Cortex of kidney (tissue), 1 donor: Measurements from ENCODE around the gene FADD.
"Not testable (repeated sequence)": the region's sequence is repeated elsewhere in the genome, so short reads cannot be mapped to it uniquely, and the experiment has no call there.

ENCODE experiments used
- DNase-seq: peaks from one replicate; lab custom pipeline; 2025; lab: John Stamatoyannopoulos, UW

FADD gene

GRCh38 chr11:70205049-70205725 lies 2.1 kb downstream of the FADD start:
- no peak for DNase-seq

- no peak for DNase-seq
Observed at GRCh38 chr11:70205766-70206165, 2.7 kb downstream of the FADD start.

GRCh38 chr11:70206226-70206981 lies 3.3 kb downstream of the FADD start:
- no peak for DNase-seq

- no peak for DNase-seq
Observed at GRCh38 chr11:70206982-70207376, 3.9 kb downstream of the FADD start.

GRCh38 chr11:70207531-70208131 lies 4.5 kb downstream of the FADD start:
- no peak for DNase-seq

- no peak for DNase-seq
Observed at GRCh38 chr11:70209391-70209912, 6.4 kb downstream of the FADD start.

- DNase-seq = no peak
Observed at GRCh38 chr11:70210051-70210501, 7.0 kb downstream of the FADD start.

- no peak for DNase-seq
Observed at GRCh38 chr11:70210530-70210929, 7.4 kb downstream of the FADD start.

GRCh38 chr11:70212227-70212811 lies 9.2 kb downstream of the FADD start:
- no peak for DNase-seq

- DNase-seq = not testable (repeated sequence)
Observed at GRCh38 chr11:70217388-70217787, 14.3 kb downstream of the FADD start.

- DNase-seq = not testable (repeated sequence)
Observed at GRCh38 chr11:70218076-70218475, 15.0 kb downstream of the FADD start.

GRCh38 chr11:70220136-70220535 lies 17.0 kb downstream of the FADD start:
- DNase-seq = no peak

GRCh38 chr11:70220920-70221319 lies 17.8 kb downstream of the FADD start:
- no peak for DNase-seq

- no peak for DNase-seq
Observed at GRCh38 chr11:70225681-70226177, 22.6 kb downstream of the FADD start.

- no peak for DNase-seq
Observed at GRCh38 chr11:70226183-70226582, 23.1 kb downstream of the FADD start.

- DNase-seq = no peak
Observed at GRCh38 chr11:70226967-70227366, 23.9 kb downstream of the FADD start.

- no peak for DNase-seq
Observed at GRCh38 chr11:70229737-70230136, 26.6 kb downstream of the FADD start.

GRCh38 chr11:70230151-70230839 lies 27.2 kb downstream of the FADD start:
- DNase-seq = no peak

GRCh38 chr11:70230840-70231710 lies 28.0 kb downstream of the FADD start:
- DNase-seq = no peak

GRCh38 chr11:70233034-70233433 lies 29.9 kb downstream of the FADD start:
- no peak for DNase-seq

- DNase-seq = no peak
Observed at GRCh38 chr11:70233511-70233934, 30.4 kb downstream of the FADD start.
